HG02571 (cell line): Measurements from ENCODE around the gene FANCB.

Source experiments
- ATAC-seq: cut with Tn5 transposase; IDR thresholded peaks from one replicate; pipeline ENCODE4 v1.9.1; 2021; ENCODE audit warnings: mild to moderate bottlenecking, moderate library complexity; ENCODE audit not compliant: unreplicated experiment

FANCB gene

DNA sequence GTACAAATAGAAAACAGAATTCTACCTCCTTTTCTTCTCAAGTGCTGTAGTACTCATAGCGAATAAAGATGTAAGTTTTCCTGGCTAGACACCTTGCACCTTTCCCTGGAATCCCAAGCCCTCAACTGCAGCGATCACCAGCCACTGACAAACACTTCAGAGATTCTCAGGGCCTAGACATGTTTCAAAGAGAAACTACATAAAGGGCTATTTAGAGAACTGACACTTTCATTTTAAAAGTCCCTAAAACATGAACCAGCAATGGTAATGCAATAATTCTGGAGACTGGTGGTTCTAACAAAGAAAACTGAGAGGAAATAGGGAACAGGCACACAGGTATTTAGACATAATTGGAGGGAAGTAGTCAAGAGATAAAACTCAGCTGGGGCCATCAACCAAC, 35.7 kb downstream of the FANCB start:
- peak; percentile 58 for ATAC-seq

DNA sequence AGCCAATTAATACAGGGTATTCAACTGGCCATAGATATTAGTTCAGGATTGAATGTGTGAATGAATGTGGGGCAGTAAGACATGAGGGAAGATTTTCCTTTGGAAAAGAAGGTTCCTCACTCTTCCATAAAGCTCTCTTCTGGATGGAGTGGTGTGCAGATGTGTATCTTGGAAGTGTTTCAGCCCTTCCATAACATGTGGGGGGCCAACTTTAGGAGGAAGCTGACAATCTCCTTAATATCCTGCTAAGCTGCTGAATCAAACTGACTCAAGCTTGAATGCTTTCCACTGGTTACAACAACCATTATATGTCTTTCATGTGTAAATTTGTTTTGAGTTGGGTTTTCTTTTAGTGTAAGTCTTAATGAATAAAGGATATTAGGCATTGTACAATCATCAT, 40.3 kb downstream of the FANCB start:
- ATAC-seq: no peak

DNA sequence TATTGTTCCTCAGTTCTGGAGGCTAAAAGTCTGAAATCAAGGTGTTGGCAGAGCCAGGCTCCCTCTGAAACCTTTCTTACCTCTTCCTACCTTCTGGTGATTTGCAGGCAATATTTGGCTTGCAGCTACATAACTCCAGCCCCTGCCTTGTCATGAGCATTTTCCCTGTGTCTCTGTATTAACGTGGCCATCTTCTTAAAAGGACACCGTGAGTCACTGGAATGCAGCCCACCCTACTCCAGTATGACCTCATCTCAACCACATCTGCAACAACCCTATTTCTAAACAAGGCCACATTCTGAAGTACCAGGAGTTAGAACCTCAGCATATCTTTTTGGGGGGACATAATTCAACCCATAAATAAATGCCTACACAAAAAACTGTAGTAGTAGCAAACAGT, 40.7 kb downstream of the FANCB start:
- no peak for ATAC-seq

DNA sequence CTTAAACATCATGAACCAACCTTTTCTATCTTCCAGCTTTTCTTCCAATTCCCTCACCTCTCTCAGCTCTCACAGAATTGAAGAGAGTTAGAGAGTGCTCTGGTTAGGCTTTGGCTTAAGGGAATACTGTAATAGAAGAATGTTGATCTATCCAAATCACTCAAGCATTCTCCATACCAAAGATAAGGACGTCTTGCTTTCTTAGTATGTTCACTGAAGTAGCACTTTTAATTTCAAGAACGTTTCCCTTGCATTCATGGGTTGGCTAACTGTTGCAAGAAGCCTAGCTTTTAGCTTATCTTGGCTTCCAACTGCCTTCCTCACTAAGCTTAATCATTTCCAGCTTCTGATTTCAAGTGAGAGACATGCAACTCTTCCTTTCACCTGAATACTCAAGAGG, 43.2 kb downstream of the FANCB start:
- no peak for ATAC-seq

DNA sequence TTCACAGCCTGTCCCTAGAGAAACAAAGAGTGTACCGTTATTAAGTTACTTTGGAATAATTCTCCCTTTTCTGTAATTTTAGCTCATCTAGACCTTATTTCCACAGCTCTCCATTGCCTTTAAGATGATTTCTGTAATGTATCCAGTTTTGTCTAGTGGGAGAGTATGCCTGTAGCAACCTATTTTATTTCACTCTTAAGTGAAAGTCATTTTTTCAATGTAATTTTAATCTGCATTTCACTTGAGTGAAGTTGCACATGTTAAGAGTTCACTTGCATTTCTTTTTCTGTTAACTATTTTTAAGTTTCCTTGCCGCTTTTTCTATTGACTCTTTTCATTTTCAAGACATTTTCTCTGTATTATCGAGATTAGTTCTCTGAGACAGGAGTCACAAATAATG, 46.5 kb downstream of the FANCB start:
- ATAC-seq: no peak

GRCh38 chrX:14825851-14826250, 47.0 kb downstream of the FANCB start:
- no peak for ATAC-seq

GRCh38 chrX:14819769-14820168, 53.1 kb downstream of the FANCB start:
- ATAC-seq: no peak

DNA sequence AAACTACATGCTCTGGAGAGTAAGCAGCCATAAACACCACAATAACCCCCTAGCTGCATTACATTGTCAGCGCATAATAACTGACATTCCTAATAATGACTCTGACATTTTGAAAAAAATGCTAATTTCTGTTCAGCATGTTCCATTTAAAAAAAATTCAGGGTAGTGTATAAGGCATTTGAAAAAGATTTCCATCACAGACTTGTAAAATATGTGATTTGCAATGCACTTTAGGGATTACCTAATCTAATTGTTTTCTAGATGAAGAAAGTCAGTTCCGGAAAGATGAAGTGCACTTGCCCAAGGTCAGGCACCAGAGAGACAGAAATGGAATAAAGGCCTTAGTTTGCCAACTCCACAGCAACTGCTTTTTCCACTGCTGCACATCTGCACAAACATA, 55.3 kb downstream of the FANCB start:
- ATAC-seq: no peak

- ATAC-seq: no peak
These were observed 69.7 kb downstream of the FANCB start for GRCh38 chrX:14802943-14803710.

DNA sequence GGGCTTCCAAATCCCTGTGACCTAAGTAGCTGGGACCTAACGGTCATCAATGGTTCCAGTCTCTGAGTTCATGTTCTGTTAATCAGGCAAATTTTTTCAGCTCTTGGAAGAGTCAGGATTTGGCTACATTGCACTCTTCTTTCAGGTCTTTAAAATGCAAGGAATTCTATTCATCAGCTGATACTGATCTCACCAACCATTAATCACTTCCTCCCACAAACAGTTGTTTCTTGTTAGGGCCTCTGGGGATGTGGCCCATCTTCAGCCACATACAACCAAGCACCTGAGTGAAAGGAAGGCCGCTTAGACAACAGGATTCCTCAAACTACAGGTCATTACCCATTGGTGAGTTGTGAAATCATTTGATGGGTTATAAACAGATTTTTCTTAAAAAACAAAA, 71.7 kb downstream of the FANCB start:
- no peak for ATAC-seq

DNA sequence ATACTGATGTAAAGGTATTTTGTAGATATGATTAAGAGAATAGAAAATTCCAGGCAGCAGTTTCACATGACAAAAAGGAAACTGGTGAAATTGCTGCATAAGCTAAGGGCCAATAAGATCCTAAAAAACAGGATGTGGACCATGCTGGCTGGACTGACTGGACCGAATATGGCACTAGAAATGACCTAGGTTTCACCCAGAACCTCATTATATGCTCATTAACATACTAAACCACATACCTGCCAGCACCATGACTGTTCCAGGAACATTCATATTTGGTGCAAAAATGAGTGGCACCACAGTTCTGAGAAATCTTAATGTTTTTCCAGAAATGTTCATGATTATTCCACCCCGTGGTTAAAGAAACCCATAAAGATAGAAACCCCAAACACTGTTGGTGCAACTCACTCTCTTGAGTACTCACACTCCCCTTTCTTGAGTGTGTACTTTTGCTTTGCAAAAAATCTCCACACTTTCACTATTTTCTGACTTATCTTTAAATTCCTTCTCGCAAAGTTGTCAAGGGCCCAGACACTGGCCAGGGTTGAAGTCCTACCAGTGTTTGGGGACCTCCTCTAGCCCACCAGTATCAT, 74.0 kb downstream of the FANCB start:
- no peak for ATAC-seq
